ENCODE results near the gene KRT76. TPM values are rescaled to one million over a fixed set of nuclear protein-coding genes. Genes with fewer than 3 reads are reported as not detected.

The KRT76 gene
- total and polyA plus RNA-seq, 2 donors (not counting 1 experiment from before 2014, with no cell fraction given) = not detected

- H3K9me3 ChIP-seq (ENCODE audit: control extremely low read depth in 1 of 3, control insufficient read depth in 2 of 3, insufficient read depth in 1 of 3, low read length in 2 of 3) = no peaks in the 10 kb centered on the region
- Mint-ChIP-seq H3K4me1 (no peaks in the 10 kb centered on the region), H3K9me3 (ENCODE audit: insufficient read depth) (no peaks in the 10 kb centered on the region), H3K4me3 (no peak overlapping the region), H3K27me3 (peaks cover 17% of the 10 kb centered on the region), H3K27ac (no peak overlapping the region)
- CTCF ChIA-PET = no interaction called here
- H3K27ac ChIP-seq (ENCODE audit: low read length in 2 of 2) = no peak overlapping the region
- no peak overlapping the region for H3K9ac ChIP-seq (ENCODE audit: low read length)
- H4K20me1 ChIP-seq (ENCODE audit: control insufficient read depth, insufficient read depth, low read length, poor library complexity, severe bottlenecking) = no peaks in the 10 kb centered on the region
- no peaks in the 10 kb centered on the region for H3K79me2 ChIP-seq (ENCODE audit: control insufficient read depth, insufficient read depth, low read length)
- intact Hi-C loops (cut with micrococcal nuclease) = no loop called here
- no peaks in the 10 kb centered on the region for H3K27me3 ChIP-seq (replicated peaks in 1 of 4; ENCODE audit: control extremely low read depth in 1 of 4, control insufficient read depth in 3 of 4, insufficient read depth in 4 of 4, low read length in 3 of 4)
- POLR2A ChIA-PET = no interaction called here
- WGBS (ENCODE audit: insufficient coverage) = 86% methylated on average over 8 of the region's 9 CpGs
- ATAC-seq (ENCODE audit: low read depth) (no peak), DNase-seq (no peak)
- H3K4me1 ChIP-seq (ENCODE audit: control insufficient read depth in 2 of 2, insufficient read depth in 2 of 2, low read length in 2 of 2) = no peaks in the 10 kb centered on the region
- H3K4me3 ChIP-seq (ENCODE audit: control extremely low read depth in 1 of 5, extremely low read depth in 1 of 5, insufficient read depth in 1 of 5, low read depth in 2 of 5, low read length in 4 of 5) = no peak overlapping the region
- TF ChIP-seq CTCF (IDR thresholded peaks at IDR 0.05) = no peak
- TF ChIP-seq EZH2 (IDR thresholded peaks at IDR 0.05; ENCODE audit: borderline replicate concordance, insufficient read depth, low read depth, low read length, poor library complexity, severe bottlenecking) = no peak
- no peaks in the 10 kb centered on the region for H3K36me3 ChIP-seq (replicated peaks in 1 of 2; ENCODE audit: control extremely low read depth in 1 of 2, control insufficient read depth in 1 of 2, extremely low read depth in 1 of 2, insufficient read depth in 2 of 2, low read length in 1 of 2)
- H2AFZ ChIP-seq (ENCODE audit: insufficient read depth, low read depth, low read length, poor library complexity, severe bottlenecking) = no peak overlapping the region
- H3K4me2 ChIP-seq (replicated peaks; ENCODE audit: low read depth, low read length, poor library complexity, severe bottlenecking) = no peak overlapping the region
Measured at GRCh38 chr12:52811191-52812072, 34.3 kb upstream of the KRT76 start.

GRCh38 chr12:52810554-52810953 is 33.4 kb upstream of the KRT76 start:
- 67% methylated on average over 3 of the region's 5 CpGs for WGBS (ENCODE audit: insufficient coverage)
- Histone ChIP-seq H3K9ac (ENCODE audit: low read length) (no peak overlapping the region), H4K20me1 (ENCODE audit: control insufficient read depth, insufficient read depth, low read length, poor library complexity, severe bottlenecking) (no peaks in the 10 kb centered on the region), H2AFZ (ENCODE audit: insufficient read depth, low read depth, low read length, poor library complexity, severe bottlenecking) (no peak overlapping the region), H3K27me3 (replicated peaks in 1 of 4; ENCODE audit: control extremely low read depth in 1 of 4, control insufficient read depth in 3 of 4, insufficient read depth in 4 of 4, low read length in 3 of 4) (no peaks in the 10 kb centered on the region), H3K27ac (ENCODE audit: low read length in 2 of 2) (no peak overlapping the region), H3K4me3 (ENCODE audit: control extremely low read depth in 1 of 5, extremely low read depth in 1 of 5, insufficient read depth in 1 of 5, low read depth in 2 of 5, low read length in 4 of 5) (no peak overlapping the region), H3K4me2 (replicated peaks; ENCODE audit: low read depth, low read length, poor library complexity, severe bottlenecking) (no peak overlapping the region), H3K79me2 (ENCODE audit: control insufficient read depth, insufficient read depth, low read length) (no peaks in the 10 kb centered on the region), H3K36me3 (replicated peaks in 1 of 2; ENCODE audit: control extremely low read depth in 1 of 2, control insufficient read depth in 1 of 2, extremely low read depth in 1 of 2, insufficient read depth in 2 of 2, low read length in 1 of 2) (no peaks in the 10 kb centered on the region), H3K9me3 (ENCODE audit: control extremely low read depth in 1 of 3, control insufficient read depth in 2 of 3, insufficient read depth in 1 of 3, low read length in 2 of 3) (no peaks in the 10 kb centered on the region), H3K4me1 (ENCODE audit: control insufficient read depth in 2 of 2, insufficient read depth in 2 of 2, low read length in 2 of 2) (no peaks in the 10 kb centered on the region)
- Mint-ChIP-seq H3K4me3 (no peak overlapping the region), H3K27me3 (peaks cover 21% of the 10 kb centered on the region), H3K27ac (no peak overlapping the region), H3K9me3 (ENCODE audit: insufficient read depth) (no peaks in the 10 kb centered on the region), H3K4me1 (no peaks in the 10 kb centered on the region)
- ATAC-seq (ENCODE audit: low read depth) = no peak
- CTCF ChIA-PET = no interaction called here
- POLR2A ChIA-PET = no interaction called here
- intact Hi-C loops (cut with micrococcal nuclease) = no loop called here
- no peak for TF ChIP-seq CTCF (IDR thresholded peaks at IDR 0.05)
- TF ChIP-seq EZH2 (IDR thresholded peaks at IDR 0.05; ENCODE audit: borderline replicate concordance, insufficient read depth, low read depth, low read length, poor library complexity, severe bottlenecking) = no peak
- DNase-seq = no peak
